Camera-type eye (tissue), 1 donor: ENCODE data around the gene MAU2. TPM values are rescaled to one million over a fixed set of nuclear protein-coding genes. Genes with fewer than 3 reads are reported as not detected.

Experiments used
- total RNA-seq: library from RNA; depleted of rRNA; stranded (reverse); fragments of >200 nt; gene quantifications from one replicate; pipeline ENCODE4 v1.2.3, GENCODE V29; 2014

Gene MAU2, protein sequence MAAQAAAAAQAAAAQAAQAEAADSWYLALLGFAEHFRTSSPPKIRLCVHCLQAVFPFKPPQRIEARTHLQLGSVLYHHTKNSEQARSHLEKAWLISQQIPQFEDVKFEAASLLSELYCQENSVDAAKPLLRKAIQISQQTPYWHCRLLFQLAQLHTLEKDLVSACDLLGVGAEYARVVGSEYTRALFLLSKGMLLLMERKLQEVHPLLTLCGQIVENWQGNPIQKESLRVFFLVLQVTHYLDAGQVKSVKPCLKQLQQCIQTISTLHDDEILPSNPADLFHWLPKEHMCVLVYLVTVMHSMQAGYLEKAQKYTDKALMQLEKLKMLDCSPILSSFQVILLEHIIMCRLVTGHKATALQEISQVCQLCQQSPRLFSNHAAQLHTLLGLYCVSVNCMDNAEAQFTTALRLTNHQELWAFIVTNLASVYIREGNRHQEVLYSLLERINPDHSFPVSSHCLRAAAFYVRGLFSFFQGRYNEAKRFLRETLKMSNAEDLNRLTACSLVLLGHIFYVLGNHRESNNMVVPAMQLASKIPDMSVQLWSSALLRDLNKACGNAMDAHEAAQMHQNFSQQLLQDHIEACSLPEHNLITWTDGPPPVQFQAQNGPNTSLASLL
- total RNA-seq: 88.7 TPM

DNA sequence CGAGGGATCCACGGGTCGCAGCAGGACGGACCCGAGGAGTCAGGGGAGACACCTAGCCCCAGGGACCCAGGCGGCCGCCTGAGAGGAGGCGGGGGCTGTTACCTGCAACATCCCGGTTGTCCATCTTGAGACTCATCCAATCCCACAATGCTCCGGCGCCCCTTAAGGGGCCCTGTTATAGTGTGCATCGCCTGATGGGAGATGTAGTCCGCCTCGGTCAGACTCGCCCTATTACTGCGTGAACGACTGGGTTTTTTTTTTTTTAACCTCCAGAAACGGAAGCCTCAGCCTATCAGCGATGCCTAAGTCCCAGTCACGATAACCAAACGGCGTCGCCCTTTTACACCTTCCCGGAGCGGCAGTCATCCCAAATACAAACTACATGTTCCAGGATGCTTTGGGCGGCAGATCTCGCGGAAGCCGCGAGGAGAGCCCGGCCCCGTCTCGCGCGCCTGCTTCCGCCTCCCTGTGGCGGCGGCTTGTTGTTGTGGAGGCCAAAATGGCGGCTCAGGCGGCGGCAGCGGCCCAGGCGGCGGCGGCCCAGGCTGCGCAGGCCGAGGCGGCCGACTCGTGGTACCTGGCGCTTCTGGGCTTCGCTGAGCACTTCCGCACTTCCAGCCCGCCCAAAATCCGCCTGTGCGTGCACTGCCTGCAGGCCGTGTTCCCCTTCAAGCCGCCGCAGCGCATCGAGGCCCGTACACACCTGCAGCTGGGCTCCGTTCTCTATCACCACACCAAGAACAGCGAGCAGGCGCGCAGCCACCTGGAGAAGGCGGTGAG, at the start of gene MAU2, which contains the start of gene SUGP1:
TSS of gene MAU2 (plus strand) at position 469 of the 780 bp plus-strand sequence. CDS start at position 500, 31 bp downstream.
TSS of gene SUGP1 (minus strand) at position 149 of the 780 bp plus-strand sequence. CDS start at position 136, 13 bp downstream.

DNA sequence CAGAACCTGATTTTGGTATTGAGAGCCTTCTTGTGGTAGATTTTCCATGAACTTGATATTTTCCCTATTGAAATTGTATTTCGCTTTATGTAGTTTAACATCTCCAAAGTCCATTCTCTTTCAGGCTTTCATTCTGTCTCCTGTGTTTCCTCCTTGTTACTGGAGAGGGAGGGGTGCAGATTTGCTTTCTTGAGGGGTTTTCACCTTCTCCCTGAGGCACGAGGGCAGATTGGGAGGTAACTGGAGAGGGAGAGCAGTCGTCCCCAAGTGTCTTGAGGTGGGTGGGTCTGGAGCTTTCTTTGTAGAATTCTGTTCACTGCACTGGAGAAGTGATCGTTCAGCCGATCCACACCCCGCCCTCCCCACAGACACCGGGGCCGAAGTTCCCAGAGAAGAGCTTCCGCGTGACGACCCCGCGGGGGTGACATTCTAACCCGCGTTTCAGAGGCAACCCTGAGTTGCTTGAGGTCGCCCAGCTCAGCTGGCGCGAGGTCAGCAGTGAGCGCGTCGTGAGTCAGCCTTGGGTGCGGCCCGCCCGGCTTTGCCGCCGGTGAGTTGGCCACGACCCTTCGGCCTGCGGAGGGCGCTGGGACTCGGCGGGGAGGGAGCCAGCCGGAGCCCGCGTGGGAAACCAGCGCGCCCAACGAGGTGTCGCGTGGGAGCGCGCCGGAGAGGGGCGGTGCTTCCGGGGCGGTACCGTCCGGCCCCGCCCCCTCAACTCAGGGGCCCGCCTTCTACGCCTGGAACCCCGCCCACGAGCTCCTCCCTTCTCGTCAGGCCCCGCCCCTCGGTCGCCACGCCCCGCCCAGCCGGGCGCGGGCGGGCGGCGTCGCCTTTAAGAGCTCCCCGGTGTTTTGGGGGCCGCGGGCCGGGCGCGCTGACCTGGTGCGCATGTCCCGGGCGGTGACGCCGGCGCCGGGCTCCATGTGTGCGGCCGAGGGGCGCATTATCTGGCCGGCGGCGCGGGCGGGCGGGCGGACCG, 84.5 kb downstream of the MAU2 start, which contains the start of gene GATAD2A:
TSS of gene GATAD2A (plus strand) at position 797 of the 982 bp plus-strand sequence. CDS start 59,671 bp downstream, outside the sequence.

Other genes starting within 250 kb of the MAU2 start
- 13.0 TPM for gene TMEM161A, start 182.4 kb upstream of the MAU2 start, total RNA-seq
- 0.33 TPM for gene MEF2B, start 150.6 kb upstream of the MAU2 start, total RNA-seq
- 11.3 TPM for gene BORCS8, start 128.7 kb upstream of the MAU2 start, total RNA-seq
- gene RFXANK, start 128.6 kb upstream of the MAU2 start, total RNA-seq: 31.6 TPM
- gene NR2C2AP, start 117.4 kb upstream of the MAU2 start, total RNA-seq: 7.6 TPM
- gene NCAN, start 108.9 kb upstream of the MAU2 start, total RNA-seq: 18.9 TPM
- 0.99 TPM for gene TM6SF2, start 47.5 kb upstream of the MAU2 start, total RNA-seq
- 36.1 TPM for gene SUGP1, start 320 bp upstream of the MAU2 start, total RNA-seq
- 43.4 TPM for gene GATAD2A, start 84.8 kb downstream of the MAU2 start, total RNA-seq
- gene TSSK6, start 194.7 kb downstream of the MAU2 start, total RNA-seq: 2.4 TPM
- 44.9 TPM for gene NDUFA13, start 195.4 kb downstream of the MAU2 start, total RNA-seq
- gene YJEFN3, start 208.1 kb downstream of the MAU2 start, total RNA-seq: 3.2 TPM
- gene CILP2, start 217.4 kb downstream of the MAU2 start, total RNA-seq: 3.7 TPM